ENCODE results near the gene FXYD2.

Gene FXYD2

DNA sequence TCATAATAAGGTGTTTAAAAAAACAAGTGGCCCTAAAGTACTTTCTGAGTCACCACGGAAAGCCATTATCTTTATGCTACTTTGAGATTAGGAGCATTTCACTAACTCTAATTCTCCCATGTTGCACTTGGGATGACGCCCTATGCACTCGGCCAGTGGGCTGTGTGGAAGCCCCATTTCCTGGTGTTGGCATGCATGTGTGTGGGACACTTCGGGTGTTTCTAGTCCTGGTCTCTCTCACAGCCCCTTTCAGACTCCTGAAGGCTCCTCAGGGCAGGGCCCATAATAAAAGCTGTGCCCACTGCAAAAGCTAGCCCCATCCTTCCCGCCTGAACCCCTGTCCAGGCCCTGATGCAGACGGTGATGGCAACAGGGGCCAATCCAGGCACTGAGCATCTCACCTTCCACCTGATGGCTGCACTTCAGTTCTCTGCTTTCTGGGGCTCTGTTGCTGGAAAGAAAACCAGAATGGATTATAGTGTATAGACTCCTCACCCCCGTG, 14.9 kb upstream of the FXYD2 start:
- Histone ChIP-seq H4K20me1 (ENCODE audit: insufficient read depth, low read length) (no peaks in the 10 kb centered on the region), H3K9me2 (ENCODE audit: low read depth, low read length) (no peaks in the 10 kb centered on the region), H3K36me3 (ENCODE audit: insufficient read depth, low read length) (no peaks in the 10 kb centered on the region), H3K9me3 (ENCODE audit: low read length) (no peaks in the 10 kb centered on the region), H3K27me3 (ENCODE audit: insufficient read depth, low read length) (no peaks in the 10 kb centered on the region), H3K4me3 (ENCODE audit: low read depth, low read length, poor library complexity, severe bottlenecking) (no peak overlapping the region), H3K79me2 (ENCODE audit: insufficient read depth, low read length) (no peaks in the 10 kb centered on the region), H2AFZ (ENCODE audit: low read length) (no peak overlapping the region), H3K4me2 (ENCODE audit: low read length) (no peak overlapping the region), H3K27ac (ENCODE audit: low read depth, low read length, poor library complexity, severe bottlenecking) (no peak overlapping the region), H3F3A (ENCODE audit: insufficient read depth, low read length) (no peaks in the 10 kb centered on the region), H3K4me1 (ENCODE audit: insufficient read depth, low read length, severe bottlenecking) (no peaks in the 10 kb centered on the region), H3K9ac (ENCODE audit: low read length) (no peak overlapping the region)
- TF ChIP-seq EZH2 (IDR thresholded peaks at IDR 0.05; ENCODE audit: borderline replicate concordance, low read length) = no peak
- TF ChIP-seq, protein P1, sequence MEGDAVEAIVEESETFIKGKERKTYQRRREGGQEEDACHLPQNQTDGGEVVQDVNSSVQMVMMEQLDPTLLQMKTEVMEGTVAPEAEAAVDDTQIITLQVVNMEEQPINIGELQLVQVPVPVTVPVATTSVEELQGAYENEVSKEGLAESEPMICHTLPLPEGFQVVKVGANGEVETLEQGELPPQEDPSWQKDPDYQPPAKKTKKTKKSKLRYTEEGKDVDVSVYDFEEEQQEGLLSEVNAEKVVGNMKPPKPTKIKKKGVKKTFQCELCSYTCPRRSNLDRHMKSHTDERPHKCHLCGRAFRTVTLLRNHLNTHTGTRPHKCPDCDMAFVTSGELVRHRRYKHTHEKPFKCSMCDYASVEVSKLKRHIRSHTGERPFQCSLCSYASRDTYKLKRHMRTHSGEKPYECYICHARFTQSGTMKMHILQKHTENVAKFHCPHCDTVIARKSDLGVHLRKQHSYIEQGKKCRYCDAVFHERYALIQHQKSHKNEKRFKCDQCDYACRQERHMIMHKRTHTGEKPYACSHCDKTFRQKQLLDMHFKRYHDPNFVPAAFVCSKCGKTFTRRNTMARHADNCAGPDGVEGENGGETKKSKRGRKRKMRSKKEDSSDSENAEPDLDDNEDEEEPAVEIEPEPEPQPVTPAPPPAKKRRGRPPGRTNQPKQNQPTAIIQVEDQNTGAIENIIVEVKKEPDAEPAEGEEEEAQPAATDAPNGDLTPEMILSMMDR (IDR thresholded peaks at IDR 0.05; ENCODE audit: low read length) = no peak

DNA sequence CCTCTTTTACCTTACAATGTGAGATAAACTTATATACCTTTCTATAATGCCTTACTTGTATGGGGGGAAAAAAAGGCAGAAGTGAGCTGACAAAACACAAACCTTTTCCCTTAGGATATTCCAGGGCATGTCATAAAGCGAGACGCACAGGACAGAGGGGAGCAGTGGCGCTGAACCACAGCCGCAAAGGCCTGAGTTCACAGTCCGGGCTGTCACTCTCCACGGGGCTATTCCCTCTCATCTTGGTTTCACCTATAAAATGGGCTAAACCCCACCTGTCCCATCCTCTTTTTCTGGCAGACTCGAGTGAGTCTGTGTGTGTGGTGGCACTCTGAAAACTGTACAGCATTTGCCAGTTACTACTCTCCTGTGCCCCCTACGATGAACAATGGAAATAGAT, 14.4 kb upstream of the FXYD2 start:
- H3K9me3 ChIP-seq (ENCODE audit: low read length) = no peaks in the 10 kb centered on the region
- TF ChIP-seq, protein P1 (IDR thresholded peaks at IDR 0.05; ENCODE audit: low read length) = no peak
- no peak for TF ChIP-seq EZH2 (IDR thresholded peaks at IDR 0.05; ENCODE audit: borderline replicate concordance, low read length)
- H3K4me1 ChIP-seq (ENCODE audit: insufficient read depth, low read length, severe bottlenecking) = no peaks in the 10 kb centered on the region
- H3K4me3 ChIP-seq (ENCODE audit: low read depth, low read length, poor library complexity, severe bottlenecking) = no peak overlapping the region
- no peak overlapping the region for H3K9ac ChIP-seq (ENCODE audit: low read length)
- H3K9me2 ChIP-seq (ENCODE audit: low read depth, low read length) = no peaks in the 10 kb centered on the region
- H3K36me3 ChIP-seq (ENCODE audit: insufficient read depth, low read length) = no peaks in the 10 kb centered on the region
- no peak overlapping the region for H3K4me2 ChIP-seq (ENCODE audit: low read length)
- no peaks in the 10 kb centered on the region for H3F3A ChIP-seq (ENCODE audit: insufficient read depth, low read length)
- H4K20me1 ChIP-seq (ENCODE audit: insufficient read depth, low read length) = no peaks in the 10 kb centered on the region
- no peaks in the 10 kb centered on the region for H3K27me3 ChIP-seq (ENCODE audit: insufficient read depth, low read length)
- H3K27ac ChIP-seq (ENCODE audit: low read depth, low read length, poor library complexity, severe bottlenecking) = no peak overlapping the region
- H3K79me2 ChIP-seq (ENCODE audit: insufficient read depth, low read length) = no peaks in the 10 kb centered on the region
- no peak overlapping the region for H2AFZ ChIP-seq (ENCODE audit: low read length)

DNA sequence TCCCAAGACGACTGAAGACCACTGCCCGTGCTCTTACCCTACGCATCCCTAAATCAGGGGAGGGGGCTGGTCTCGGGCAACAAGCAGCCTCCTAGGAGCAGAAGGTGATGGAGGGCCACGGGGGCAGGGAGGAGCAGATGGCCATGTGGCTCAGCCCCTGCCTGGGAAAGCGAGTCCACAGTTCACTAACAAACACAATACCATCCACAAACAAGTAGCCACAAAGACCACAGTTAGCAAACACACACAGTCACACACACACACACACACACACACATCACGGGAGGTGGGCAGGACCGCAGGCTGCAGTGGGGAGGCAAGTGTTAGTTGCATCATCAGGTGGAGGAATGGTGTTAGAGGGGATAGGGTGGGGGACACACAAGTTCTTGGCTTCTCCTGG, 13.2 kb upstream of the FXYD2 start:
- Histone ChIP-seq H3K9me2 (ENCODE audit: low read depth, low read length) (no peaks in the 10 kb centered on the region), H3K79me2 (ENCODE audit: insufficient read depth, low read length) (no peaks in the 10 kb centered on the region), H3K4me3 (ENCODE audit: low read depth, low read length, poor library complexity, severe bottlenecking) (no peak overlapping the region), H4K20me1 (ENCODE audit: insufficient read depth, low read length) (no peaks in the 10 kb centered on the region), H3K9me3 (ENCODE audit: low read length) (no peaks in the 10 kb centered on the region), H3K4me1 (ENCODE audit: insufficient read depth, low read length, severe bottlenecking) (no peaks in the 10 kb centered on the region), H2AFZ (ENCODE audit: low read length) (no peak overlapping the region), H3K27me3 (ENCODE audit: insufficient read depth, low read length) (no peaks in the 10 kb centered on the region), H3K36me3 (ENCODE audit: insufficient read depth, low read length) (no peaks in the 10 kb centered on the region), H3K4me2 (ENCODE audit: low read length) (no peak overlapping the region), H3K27ac (ENCODE audit: low read depth, low read length, poor library complexity, severe bottlenecking) (no peak overlapping the region), H3F3A (ENCODE audit: insufficient read depth, low read length) (no peaks in the 10 kb centered on the region), H3K9ac (ENCODE audit: low read length) (no peak overlapping the region)
- TF ChIP-seq, protein P1 (IDR thresholded peaks at IDR 0.05; ENCODE audit: low read length) = no peak
- no peak for TF ChIP-seq EZH2 (IDR thresholded peaks at IDR 0.05; ENCODE audit: borderline replicate concordance, low read length)
